Retinal pigment epithelial cell (primary cell): Measurements from ENCODE around the gene ZNF407.

Source experiments
- DNase-seq: peaks from one replicate; pipeline ENCODE4 v3.0.0-alpha.2; 2010; ENCODE audit warnings: low read depth
- H3K4me3 ChIP-seq: 2 replicates; pipeline ENCODE4 v1.5.1; 2011; ENCODE audit warnings: mild to moderate bottlenecking, low read length, control low read depth, moderate library complexity
- CTCF ChIP-seq: conservative IDR thresholded peaks from 2 replicates; pipeline ENCODE4 v1.5.1; 2011; ENCODE audit warnings: low read depth, low read length, control low read depth, inconsistent platforms

Gene ZNF407

DNA sequence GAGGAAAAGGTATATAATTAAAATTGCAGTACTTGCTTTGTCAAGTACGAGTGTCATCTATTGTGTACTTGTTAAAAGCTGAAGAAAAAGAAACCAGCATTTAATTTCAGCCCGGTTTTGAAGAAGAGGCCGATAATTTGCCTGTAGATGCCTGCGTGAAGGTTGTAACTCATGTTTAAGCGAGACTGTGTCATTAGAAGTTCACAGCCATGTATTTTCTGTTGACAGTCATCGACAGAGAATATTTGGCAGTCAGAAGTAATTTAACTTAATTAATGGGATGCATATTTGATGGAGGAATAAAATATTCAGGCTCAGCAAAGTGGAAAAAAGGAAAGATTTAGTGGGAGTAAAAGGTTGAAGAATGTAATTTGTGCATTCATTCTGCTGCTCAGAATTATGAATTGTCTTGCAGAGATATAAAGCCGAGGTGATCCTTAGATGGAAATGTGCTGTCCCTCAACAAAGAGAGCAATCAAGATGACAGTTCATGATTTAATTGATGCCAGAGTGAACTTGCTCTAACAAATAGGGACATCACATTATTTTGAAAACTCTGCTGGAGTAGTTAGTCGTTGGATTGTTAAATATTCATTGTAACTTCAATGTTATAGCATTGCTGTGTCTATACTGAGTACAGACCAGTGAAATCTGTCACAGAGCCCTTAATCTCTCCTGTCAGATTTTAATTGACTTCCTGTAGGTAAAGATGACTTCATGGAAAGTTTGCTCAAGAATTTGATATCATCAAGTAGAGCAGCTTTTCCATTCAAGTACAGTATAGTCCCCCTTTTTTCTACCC, 53.9 kb downstream of the ZNF407 start:
- TF ChIP-seq CTCF = no peak

DNA sequence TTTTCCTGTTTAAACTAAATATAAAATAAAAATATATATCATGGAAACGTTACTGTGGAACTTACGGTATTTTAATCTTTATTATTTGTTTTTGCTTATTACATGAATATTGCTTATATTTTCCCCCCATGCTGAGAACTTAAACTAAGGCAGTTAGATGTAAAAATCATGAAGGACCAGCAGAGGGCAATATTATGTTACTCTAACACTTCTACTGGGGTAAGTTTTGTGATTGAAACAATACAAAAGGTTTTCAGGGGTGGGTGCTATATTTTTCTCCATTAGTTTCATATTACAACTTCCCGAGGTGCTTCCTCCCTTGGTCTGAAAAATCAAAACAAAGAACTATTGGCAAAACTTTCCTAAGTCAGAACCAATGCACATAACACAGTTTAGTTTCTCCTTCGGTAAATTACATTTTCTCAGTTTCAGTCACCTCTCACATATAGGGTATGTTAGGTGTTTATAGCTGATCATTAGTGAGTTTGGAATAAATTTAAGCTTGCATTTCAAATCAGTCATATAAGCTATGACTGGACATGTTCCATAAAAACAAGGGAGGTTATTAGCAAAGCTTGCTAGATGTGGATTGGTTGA, 54.8 kb downstream of the ZNF407 start:
- no peak overlapping the region for H3K4me3 ChIP-seq
- peak; percentile 5 for DNase-seq
- TF ChIP-seq CTCF = peak; percentile 64

More for the DNA sequence above, 53.9 kb downstream of the ZNF407 start:
- DNase-seq = no peak
- H3K4me3 ChIP-seq = no peak overlapping the region

DNA sequence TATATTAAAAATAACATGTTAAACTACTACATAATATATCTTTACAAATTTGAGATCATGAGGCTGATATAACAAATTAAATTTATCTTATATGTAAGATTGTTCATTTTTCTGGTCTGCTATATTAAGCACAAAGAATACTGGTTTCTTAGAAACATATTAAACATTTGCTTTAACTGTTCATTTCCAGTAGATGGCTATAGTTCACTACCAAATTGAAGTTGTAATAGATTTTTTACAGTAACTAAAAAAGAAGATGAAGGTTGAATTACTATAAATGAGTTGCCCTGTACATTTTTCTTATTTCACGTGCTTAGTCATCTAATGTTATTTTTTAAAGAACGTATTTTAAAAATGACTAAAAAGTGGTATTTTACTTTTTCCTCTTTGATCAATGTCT, 57.0 kb downstream of the ZNF407 start:
- no peak for DNase-seq
- TF ChIP-seq CTCF = no peak
- H3K4me3 ChIP-seq = no peak overlapping the region

DNA sequence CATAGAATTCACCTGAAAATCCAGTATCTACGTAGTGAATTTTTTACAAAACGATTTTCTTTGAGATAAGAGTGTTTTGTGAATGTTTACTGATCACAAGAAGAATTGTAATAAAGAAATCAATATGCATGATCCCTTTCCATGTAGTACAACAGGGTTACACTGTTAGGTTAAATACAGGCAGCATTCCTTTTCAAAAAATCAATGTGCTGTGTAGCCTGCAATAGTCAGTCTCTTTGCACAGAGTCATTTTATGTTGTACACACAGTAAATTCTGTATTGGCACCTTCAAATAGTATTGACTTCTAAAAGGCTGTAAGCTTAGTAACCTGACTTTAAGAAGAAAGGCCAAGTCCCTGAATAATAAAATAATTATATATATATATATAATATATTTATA, 63.3 kb downstream of the ZNF407 start:
- no peak for TF ChIP-seq CTCF
- no peak for DNase-seq
- no peak overlapping the region for H3K4me3 ChIP-seq

DNA sequence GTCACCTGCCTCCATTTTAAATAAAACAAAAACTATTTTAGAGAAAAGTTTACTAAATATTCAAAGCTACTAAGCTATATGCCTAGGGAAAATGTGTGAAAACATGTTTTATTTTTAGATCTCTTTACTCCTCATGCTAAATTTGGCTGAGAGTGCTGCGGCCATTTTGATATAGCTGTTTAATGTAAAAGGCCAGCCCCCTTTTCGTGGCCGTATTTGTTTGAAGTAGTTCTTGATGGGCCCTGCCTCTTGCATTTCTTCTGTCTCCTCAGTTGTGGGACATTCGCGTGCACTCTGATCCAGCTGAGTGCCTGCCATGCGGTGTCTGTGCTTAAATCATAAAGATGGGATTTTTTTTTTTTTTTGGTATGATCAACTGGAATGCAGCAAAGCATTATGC, 64.0 kb downstream of the ZNF407 start:
- DNase-seq = no peak
- H3K4me3 ChIP-seq = no peak overlapping the region
- no peak for TF ChIP-seq CTCF

- DNase-seq = no peak
- no peak overlapping the region for H3K4me3 ChIP-seq
- no peak for TF ChIP-seq CTCF
These were observed 65.0 kb downstream of the ZNF407 start for GRCh38 chr18:74662622-74663021.

DNA sequence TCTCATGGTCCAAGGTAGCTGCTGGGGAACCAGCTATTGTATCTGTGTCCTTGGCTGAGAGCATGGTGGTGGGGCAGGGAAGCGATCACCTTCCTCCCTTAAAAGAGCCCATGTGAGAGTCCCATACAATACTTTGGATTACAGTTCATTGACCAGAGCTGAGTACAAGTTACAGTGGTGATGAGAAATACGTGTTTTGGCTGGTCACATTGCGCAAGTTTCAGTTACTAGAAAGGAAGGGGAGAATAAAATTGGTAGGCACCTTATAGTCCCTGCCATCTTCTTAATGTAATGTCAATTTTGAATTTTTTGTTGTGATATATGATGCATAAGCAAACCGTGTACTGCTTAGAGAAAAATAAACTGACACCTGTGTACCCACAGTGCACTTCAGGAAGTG, 67.7 kb downstream of the ZNF407 start:
- no peak for DNase-seq
- no peak overlapping the region for H3K4me3 ChIP-seq
- TF ChIP-seq CTCF = no peak
